Stimulated activated CD8-positive, alpha-beta memory T cell treated with anti-CD3 and anti-CD28 coated beads, Interleukin-2, amount 100 ng/mL, for 1 hour (primary cell): ENCODE data around the gene BACH1.

Experiments used
- DNase-seq, 2 donors: peaks; one replicate each; pipeline ENCODE4 v3.0.0-alpha.2; 2020; ENCODE audit warnings: low read depth in 2 of 2

The BACH1 gene

DNA sequence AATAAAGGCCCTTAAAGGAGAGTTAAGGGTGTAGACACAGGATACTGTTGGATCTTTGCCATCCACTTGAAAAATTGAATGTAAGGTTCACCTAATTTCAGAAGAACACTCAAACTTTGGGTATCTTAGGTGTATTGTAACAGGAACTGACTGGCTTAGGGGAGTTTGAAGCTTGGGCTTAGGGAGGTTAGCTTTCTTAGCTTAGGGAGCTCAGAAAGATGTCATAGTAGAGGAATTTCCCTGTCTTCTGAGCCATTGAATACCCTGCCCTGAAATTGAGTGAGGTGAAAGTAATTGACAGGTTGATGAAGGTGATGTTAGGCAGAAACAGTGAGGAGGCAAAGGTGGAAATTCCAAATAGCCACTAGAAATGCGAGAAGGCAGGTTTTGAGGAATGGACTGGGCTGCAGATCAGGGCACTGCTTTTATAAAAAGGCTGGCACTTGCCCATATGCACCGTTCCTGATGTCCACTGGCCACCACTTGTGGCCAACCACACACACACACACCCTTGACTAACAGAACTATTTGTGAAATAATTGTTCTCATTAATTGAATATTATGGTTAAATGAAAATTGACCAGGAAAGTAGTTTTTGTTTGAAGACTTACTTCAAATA lies 16.5 kb downstream of the BACH1 start:
- no peak for DNase-seq

DNA sequence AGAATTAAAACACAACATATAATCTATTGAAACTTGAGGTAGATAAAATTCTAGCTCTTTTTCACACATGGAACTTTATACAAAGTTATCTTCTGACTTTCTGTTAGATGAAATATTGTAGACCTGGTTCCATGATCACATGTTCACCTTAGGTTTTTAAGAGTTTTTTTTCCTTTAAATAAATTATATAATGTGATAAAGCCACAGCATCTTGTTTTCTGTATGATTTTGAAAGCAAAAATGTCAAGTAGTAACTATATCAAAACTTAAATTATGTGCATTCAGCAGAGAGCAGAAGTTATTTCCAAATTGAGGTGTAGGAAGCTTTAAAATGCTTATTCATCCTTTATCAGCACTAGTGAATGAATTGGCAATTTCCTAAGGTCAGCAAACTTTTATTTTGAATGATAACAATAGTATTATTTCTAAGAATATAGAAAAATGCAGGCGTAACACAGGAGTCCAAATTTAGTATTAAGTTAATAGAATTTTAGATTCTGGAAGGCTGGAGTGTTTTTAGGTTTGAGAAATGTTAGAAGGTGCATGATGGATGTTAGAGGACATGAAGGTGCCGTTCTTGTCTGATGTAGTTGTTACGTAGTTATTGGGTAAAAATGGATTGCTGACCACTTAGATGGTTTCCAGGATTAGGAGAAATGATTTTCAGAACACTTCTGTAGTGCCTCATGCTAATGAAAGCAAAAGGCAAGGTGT lies 17.5 kb downstream of the BACH1 start:
- no peak for DNase-seq

GRCh38 chr21:29316806-29317205 lies 18.1 kb downstream of the BACH1 start:
- DNase-seq = no peak

DNA sequence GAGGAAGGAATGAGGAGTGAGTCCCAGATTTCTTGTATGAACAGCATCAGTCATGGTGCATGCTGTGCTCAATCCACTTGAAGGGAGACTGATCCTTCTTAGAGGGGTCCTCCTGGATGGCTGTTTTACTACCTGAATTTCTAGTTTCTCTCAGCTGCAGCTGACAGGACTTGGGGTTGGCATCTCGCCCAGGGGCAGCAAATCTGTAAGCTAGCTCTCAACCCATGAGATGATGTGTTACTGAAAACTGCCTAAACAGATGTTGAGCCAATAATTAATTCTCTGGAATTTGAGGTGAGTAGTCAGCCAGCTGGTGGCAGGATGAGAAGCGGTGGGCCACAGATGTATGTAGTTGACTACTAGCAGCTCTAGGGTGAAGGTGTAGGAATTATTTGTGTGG lies 19.6 kb downstream of the BACH1 start:
- no peak for DNase-seq

DNA sequence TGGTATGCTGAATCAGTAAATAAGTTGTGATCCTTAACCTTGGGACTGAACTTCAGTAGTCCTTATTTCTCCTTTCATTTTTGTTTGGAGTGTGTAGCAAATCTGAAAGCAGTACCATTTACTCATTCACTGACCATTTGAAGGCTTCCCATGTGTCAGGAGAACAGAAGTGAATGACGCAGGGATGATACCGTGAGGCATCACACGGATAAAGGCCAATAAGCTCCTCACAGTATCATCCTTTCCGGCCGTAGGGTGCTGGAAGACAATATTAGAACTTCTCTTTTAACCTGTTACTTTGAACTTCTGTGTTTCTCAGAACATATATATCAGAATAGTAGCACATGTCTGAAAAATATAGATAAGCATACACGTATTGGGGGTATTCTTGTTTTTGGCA lies 21.3 kb downstream of the BACH1 start:
- no peak for DNase-seq

GRCh38 chr21:29321217-29321616 lies 22.5 kb downstream of the BACH1 start:
- no peak for DNase-seq

DNA sequence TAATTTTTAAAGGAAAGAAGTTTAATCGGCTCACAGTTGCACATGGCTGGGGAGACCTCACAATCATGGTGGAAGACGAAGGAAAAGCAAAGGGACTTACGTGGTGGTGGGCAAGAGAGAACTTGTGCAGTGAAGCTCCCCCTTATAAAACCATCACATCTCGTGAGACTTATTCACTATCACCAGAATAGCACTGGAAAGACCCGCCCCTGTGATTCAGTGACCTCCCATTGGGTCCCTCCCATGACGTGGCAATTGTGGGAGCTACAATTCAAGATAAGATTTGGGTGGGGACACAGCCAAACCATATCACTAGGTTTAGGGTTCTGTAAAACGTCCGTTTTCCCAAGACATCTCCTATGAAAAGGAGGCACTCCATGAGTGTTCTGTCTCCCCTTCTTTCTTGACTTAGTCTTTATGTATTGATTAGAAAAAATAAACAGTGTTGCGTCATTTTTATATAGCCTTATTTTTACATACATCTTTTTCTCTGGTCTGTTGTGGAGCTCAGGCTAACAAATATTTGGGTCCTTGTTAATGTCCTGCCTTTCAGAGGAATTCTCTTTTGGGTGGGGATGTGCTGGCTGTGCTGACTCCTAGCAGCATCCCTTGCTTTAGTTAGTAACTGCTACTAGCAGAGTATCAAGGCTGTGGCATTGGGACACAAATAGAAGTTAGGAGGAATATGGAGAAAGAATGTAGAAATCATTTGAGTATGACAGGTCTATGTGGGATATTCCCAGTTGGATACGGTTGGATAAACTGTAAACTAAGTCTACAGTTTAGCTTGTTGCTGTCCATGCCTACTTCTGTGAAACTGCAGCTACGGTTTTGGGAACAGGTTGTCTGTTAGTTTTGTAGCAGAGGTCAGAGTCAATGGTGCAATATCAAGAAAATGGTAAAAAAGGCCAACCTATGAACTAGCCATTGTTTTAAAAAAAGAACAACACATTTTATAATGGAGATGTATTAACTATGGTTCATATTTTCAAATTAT lies 23.5 kb downstream of the BACH1 start:
- DNase-seq = no peak

- DNase-seq = no peak
These were observed 24.5 kb downstream of the BACH1 start for GRCh38 chr21:29323189-29323588.

DNA sequence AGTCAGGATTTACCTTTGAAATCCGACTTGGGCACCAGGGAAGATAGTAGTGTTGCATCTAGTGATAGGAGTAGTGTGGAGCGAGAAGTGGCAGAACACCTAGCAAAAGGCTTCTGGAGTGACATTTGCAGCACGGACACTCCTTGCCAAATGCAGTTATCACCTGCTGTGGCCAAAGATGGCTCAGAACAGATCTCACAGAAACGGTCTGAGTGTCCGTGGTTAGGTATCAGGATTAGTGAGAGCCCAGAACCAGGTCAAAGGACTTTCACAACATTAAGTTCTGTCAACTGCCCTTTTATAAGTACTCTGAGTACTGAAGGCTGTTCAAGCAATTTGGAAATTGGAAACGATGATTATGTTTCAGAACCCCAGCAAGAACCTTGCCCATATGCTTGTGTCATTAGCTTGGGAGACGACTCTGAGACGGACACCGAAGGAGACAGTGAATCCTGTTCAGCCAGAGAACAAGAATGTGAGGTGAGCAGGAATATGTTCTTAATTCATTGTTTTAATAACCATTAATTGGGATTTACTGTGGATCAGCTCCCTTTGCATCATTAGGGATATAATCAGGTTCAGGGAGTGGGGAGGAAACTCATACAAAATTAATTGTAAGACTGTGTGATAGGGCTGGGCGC lies 28.3 kb downstream of the BACH1 start:
- DNase-seq = no peak

DNA sequence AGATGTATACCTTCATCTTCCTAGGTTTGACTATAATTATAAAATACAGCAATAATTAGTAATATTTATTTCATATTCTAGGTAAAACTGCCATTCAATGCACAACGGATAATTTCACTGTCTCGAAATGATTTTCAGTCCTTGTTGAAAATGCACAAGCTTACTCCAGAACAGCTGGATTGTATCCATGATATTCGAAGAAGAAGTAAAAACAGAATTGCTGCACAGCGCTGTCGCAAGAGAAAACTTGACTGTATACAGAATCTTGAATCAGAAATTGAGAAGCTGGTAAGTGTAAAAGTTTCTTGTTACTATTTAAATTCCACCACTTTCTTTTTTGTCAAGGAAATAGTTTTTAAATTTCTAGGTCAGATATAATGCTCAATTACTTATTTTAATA lies 30.7 kb downstream of the BACH1 start:
- DNase-seq = no peak

GRCh38 chr21:29330797-29331196 lies 32.1 kb downstream of the BACH1 start:
- DNase-seq = no peak

DNA sequence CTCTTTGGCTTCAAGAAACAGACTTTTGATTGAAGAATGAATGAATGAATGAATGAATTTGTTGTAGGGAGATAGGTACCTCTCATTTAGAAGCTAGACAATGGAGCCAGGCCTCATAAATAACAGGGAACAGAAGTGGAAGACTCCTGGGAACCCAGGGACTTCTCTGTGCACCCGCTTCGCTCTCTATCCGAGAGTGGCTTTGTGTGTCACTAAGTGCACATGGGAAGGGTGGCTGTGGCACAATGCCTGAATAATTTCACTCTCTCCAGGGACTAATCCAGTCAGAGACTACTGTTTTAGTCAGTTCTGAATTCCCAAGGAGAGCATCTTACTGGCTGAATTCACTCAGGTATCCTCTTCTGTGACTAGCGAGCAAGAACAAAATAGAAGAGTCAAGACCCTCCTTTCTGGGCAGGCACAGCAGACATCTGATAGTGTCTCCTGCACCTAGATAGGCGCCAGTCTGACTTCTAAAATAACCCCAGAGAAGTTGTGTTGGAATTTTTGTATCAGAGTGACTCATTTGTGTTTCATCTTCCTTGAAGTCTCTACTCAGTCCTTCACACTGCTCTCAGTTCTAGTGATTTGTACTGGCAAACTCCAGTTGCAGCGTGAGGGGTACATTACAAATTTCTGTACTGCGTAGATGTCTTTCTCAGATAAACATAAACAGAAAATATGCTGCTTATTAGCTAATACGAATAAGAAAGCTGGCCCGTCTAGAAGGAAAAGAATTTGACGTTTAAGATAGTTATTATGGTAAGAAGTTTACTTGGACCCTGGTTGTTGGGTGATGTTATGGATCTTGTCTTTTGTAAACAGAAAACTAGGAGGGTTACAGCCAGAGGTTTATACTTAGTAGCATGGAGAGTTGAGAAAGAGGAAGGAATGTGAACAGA lies 34.0 kb downstream of the BACH1 start:
- DNase-seq = no peak

GRCh38 chr21:29333406-29333805 lies 34.7 kb downstream of the BACH1 start:
- DNase-seq = no peak

DNA sequence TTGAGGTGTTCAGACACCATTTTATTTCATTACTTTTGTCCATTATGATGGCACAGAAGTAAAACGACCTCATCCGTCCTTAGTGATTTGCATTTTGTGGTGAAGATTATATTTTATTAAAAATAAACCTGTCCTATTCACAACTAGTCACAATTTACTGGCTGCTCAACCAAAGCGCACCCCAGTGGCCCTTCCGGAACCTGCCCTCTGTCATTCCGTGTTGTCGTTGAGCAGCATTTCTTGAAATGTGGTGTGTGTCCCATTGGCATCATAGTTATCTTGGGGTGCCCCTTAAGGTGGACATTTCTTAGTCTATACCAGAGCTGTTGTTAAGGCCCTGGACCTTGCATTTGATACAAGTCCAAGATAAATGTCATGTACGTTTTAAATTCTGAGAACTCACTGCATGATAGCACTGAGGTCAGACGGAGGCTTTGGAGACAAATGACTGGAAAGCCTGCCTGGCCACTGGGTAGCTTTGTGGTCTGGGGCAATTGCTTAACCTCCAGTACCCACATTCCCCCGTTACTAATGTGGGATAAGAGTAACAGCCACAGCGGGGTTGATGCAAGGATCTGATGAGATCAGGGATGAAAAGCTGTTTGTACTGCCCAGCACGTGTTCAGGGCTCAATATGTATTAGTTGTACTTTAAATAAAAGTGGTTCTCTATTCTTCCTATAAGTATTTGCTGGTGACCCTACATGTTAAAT lies 36.2 kb downstream of the BACH1 start:
- DNase-seq = no peak

- no peak for DNase-seq
These were observed 37.0 kb downstream of the BACH1 start for GRCh38 chr21:29335720-29336119.

DNA sequence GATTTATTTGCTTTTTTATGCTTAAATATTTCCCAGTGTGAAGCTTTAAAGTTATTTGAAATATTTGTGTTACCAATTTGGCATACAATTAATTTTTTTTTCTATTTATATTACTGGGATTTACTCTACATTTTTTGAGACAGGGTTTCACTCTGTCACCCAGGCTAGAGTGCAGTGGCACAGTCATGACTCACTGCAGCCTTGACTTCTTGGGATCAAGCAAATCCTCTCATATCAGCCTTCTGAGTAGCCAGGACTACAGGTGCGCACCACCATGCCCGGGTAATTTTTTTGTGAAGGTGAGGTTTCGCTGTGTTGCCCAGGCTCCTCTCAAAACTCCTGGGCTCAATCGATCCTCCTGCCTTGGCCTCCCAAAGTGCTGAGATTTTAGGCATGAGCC lies 39.5 kb downstream of the BACH1 start:
- no peak for DNase-seq

- no peak for DNase-seq
These were observed 41.5 kb downstream of the BACH1 start for GRCh38 chr21:29340228-29340627.

DNA sequence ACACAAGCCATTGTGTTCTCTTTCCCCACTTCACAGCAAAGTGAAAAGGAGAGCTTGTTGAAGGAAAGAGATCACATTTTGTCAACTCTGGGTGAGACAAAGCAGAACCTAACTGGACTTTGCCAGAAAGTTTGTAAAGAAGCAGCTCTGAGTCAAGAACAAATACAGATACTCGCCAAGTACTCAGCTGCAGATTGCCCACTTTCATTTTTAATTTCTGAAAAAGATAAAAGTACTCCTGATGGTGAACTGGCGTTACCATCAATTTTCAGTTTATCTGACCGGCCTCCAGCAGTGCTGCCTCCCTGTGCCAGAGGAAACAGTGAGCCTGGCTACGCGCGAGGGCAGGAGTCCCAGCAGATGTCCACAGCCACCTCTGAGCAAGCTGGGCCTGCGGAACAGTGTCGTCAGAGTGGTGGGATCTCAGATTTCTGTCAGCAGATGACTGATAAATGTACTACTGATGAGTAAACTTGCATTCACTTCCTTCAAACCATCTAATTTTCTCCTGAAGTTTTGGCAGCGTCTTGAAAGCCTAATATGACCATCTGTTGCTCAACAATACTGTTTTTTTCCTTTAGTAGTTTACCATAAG lies 43.7 kb downstream of the BACH1 start:
- no peak for DNase-seq

GRCh38 chr21:29343519-29343918 lies 44.8 kb downstream of the BACH1 start:
- no peak for DNase-seq

DNA sequence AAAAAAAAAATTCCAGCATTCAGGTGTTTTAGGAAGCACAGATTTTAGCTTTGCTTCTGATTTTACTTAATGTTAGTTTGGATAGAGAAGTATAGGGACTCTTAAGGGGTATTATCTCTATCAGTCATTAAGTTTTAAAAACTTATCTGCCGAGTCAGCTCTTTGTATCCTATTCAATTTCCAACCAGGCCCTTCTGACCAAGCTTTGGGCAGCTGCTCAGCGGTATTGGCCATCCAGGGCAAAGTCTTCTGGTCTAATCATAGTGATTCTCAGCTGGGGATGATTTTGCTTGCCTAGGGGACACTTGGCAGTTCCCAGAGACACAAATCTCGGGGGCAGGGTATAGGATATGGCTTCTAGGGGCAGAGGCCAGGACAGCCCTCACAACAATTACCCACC lies 47.6 kb downstream of the BACH1 start:
- no peak for DNase-seq
